WTC11 (cell line): Measurements from ENCODE around the gene KDF1. TPM values are rescaled to one million over a fixed set of nuclear protein-coding genes. Genes with fewer than 3 reads are reported as not detected.

Experiments
- ATAC-seq: fragments of 200-7000 bp; cut with Tn5 transposase; 2 replicates; pipeline ENCODE4 v1.10.0; 2021; ENCODE audit warnings: mild to moderate bottlenecking, moderate library complexity
- CTCF ChIA-PET: fragments of 300-600 bp; sonication (Branson Sonifier 250); formaldehyde crosslinking; loops from one replicate; lab custom pipeline; 2021; ENCODE audit warnings: antibody characterized with exemption; lab: Charles Lee
- POLR2A ChIA-PET: fragments of 350-600 bp; sonication (Branson Sonifier 250); formaldehyde crosslinking; loops from one replicate; lab custom pipeline; 2021; ENCODE audit warnings: antibody characterized with exemption; lab: Charles Lee
- DNase-seq: peaks from one replicate; pipeline ENCODE4 v3.0.0; 2021; ENCODE audit warnings: low spot score
- H3K27ac Mint-ChIP-seq: 2 replicates; pipeline ENCODE4 v1.8.0; 2021; ENCODE audit warnings: mixed read lengths
- H3K27me3 Mint-ChIP-seq: 2 replicates; pipeline ENCODE4 v1.8.0; 2021; ENCODE audit warnings: low read depth, mild to moderate bottlenecking, moderate library complexity, mixed read lengths
- H3K36me3 Mint-ChIP-seq: 2 replicates; pipeline ENCODE4 v1.8.0; 2021; ENCODE audit warnings: mixed read lengths
- H3K4me1 Mint-ChIP-seq: 2 replicates; pipeline ENCODE4 v1.8.0; 2022; ENCODE audit warnings: mixed read lengths
- H3K4me3 Mint-ChIP-seq: 2 replicates; pipeline ENCODE4 v1.8.0; 2021; ENCODE audit warnings: mild to moderate bottlenecking, moderate library complexity, mixed read lengths
- H3K9me3 Mint-ChIP-seq: 2 replicates; pipeline ENCODE4 v1.8.0; 2021; ENCODE audit warnings: mixed read lengths
- ARID4B ChIP-seq: sonication (generic); formaldehyde crosslinking; IDR thresholded peaks from 2 replicates; pipeline ENCODE4 v1.8.0; 2023; ENCODE audit warnings: missing genetic modification reagents, mild to moderate bottlenecking, borderline replicate concordance
- CBFB ChIP-seq: sonication (generic); formaldehyde crosslinking; IDR thresholded peaks from 2 replicates; pipeline ENCODE4 v1.8.1; 2022; ENCODE audit warnings: mild to moderate bottlenecking, low read depth, missing genetic modification reagents
- CTCF ChIP-seq: fragments of 200-600 bp; IDR thresholded peaks from 2 replicates; pipeline ENCODE4 v1.8.0; 2022; ENCODE audit warnings: antibody characterized with exemption
- FOXK1 ChIP-seq: sonication (generic); formaldehyde crosslinking; IDR thresholded peaks from 2 replicates; pipeline ENCODE4 v1.8.0; 2022; ENCODE audit warnings: mild to moderate bottlenecking, moderate library complexity, missing genetic modification reagents
- GABPB1 ChIP-seq: sonication (generic); formaldehyde crosslinking; IDR thresholded peaks from 2 replicates; pipeline ENCODE4 v1.8.1; 2023; ENCODE audit warnings: mild to moderate bottlenecking, missing genetic modification reagents
- GRHL2 ChIP-seq: fragments of 250-450 bp; sonication (Bioruptor Pico); IDR thresholded peaks from 2 replicates; pipeline ENCODE4 v1.8.0; 2022; ENCODE audit warnings: mild to moderate bottlenecking, moderate library complexity; ENCODE audit not compliant: insufficient replicate concordance, severe bottlenecking
- GTF2I ChIP-seq: fragments of 250-450 bp; sonication (Bioruptor Pico); conservative IDR thresholded peaks from 2 replicates; pipeline ENCODE4 v1.4.0; 2021; ENCODE audit warnings: mild to moderate bottlenecking
- IRF2 ChIP-seq: sonication (generic); formaldehyde crosslinking; IDR thresholded peaks from 2 replicates; pipeline ENCODE4 v1.8.0; 2022; ENCODE audit warnings: low read depth, missing genetic modification reagents, borderline replicate concordance
- MLX ChIP-seq: sonication (generic); formaldehyde crosslinking; IDR thresholded peaks from 2 replicates; pipeline ENCODE4 v1.8.1; 2023; ENCODE audit warnings: mild to moderate bottlenecking, missing genetic modification reagents, moderate library complexity
- MXD4 ChIP-seq: fragments of 250-450 bp; sonication (Bioruptor Pico); IDR thresholded peaks from 2 replicates; pipeline ENCODE4 v1.8.0; 2021; ENCODE audit warnings: mild to moderate bottlenecking, moderate library complexity, borderline replicate concordance
- OVOL2 ChIP-seq: fragments of 250-450 bp; sonication (Bioruptor Pico); IDR thresholded peaks from 2 replicates; pipeline ENCODE4 v1.9.0; 2021; ENCODE audit warnings: mild to moderate bottlenecking, borderline replicate concordance
- TEAD1 ChIP-seq: sonication (generic); formaldehyde crosslinking; IDR thresholded peaks from 2 replicates; pipeline ENCODE4 v1.8.0; 2022; ENCODE audit warnings: mild to moderate bottlenecking, missing genetic modification reagents
- TP53 ChIP-seq: sonication (generic); formaldehyde crosslinking; IDR thresholded peaks from 2 replicates; pipeline ENCODE4 v1.8.1; 2023; ENCODE audit warnings: mild to moderate bottlenecking, missing genetic modification reagents
- ZNF219 ChIP-seq: sonication (generic); formaldehyde crosslinking; IDR thresholded peaks from 2 replicates; pipeline ENCODE4 v1.8.0; 2023; ENCODE audit warnings: missing genetic modification reagents, mild to moderate bottlenecking, borderline replicate concordance
- ZNF281 ChIP-seq: sonication (generic); formaldehyde crosslinking; IDR thresholded peaks from 2 replicates; pipeline ENCODE4 v1.8.0; 2023; ENCODE audit warnings: mild to moderate bottlenecking, missing genetic modification reagents
- total RNA-seq: library from RNA; stranded (reverse); gene quantifications from 3 replicates; pipeline ENCODE4 v1.2.3, GENCODE V29; 2021
- TF ChIP-seq, protein P1 (sequence below): fragments of 250-450 bp; sonication (Bioruptor Pico); conservative IDR thresholded peaks from 2 replicates; pipeline ENCODE4 v1.9.0; 2021; ENCODE audit warnings: mild to moderate bottlenecking

Gene KDF1
- total RNA-seq, 1 experiment from 2014 or later = 19.0 TPM

- ChIA-PET POLR2A (no interaction called here), CTCF (no interaction called here)
- TF ChIP-seq FOXK1 = no peak
- no peak for TF ChIP-seq MLX (CRISPR knock-in tag)
- no peak for TF ChIP-seq ARID4B (CRISPR knock-in tag)
- no peak for TF ChIP-seq MXD4 (CRISPR knock-in tag)
- TF ChIP-seq CTCF = no peak
- TF ChIP-seq GTF2I (CRISPR knock-in tag) = no peak
- TF ChIP-seq, protein P1, sequence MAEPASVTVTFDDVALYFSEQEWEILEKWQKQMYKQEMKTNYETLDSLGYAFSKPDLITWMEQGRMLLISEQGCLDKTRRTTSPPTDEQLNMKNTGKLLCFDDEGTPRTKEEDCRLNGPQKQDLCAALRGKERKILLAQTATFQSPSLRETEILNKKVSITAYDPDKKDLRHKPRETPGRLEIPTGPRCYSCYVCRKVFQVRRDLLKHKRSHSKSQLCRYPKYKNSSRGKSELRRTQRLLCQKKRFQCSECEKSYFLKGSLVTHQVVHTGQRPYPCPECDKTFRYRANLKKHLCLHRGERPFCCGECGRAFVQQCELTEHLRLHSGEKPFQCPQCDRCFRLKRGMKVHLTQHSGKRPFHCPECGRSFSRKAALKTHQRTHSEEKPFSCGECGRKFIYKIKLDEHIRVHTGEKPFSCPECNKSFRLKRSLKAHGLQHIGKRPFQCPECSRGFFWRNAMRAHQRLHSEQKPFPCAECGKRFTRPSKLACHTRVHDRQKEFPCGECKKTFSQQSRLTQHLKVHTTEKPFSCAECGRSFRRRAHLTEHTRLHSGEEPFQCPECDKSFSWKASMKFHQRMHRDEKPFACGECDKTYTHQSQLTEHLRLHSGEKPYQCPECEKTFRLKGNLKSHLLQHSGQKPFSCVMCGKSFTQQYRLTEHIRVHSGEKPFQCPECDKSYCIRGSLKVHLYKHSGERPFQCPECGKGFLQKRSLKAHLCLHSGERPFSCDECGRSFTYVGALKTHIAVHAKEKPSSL = no peak
- no peak for TF ChIP-seq ZNF219 (CRISPR knock-in tag)
- no peak for TF ChIP-seq TP53 (CRISPR knock-in tag)
- no peak for TF ChIP-seq IRF2 (CRISPR knock-in tag)
- TF ChIP-seq GABPB1 = no peak
- TF ChIP-seq TEAD1 (CRISPR knock-in tag) = no peak
- no peak for TF ChIP-seq ZNF281 (CRISPR knock-in tag)
- TF ChIP-seq OVOL2 (CRISPR knock-in tag) = no peak
- TF ChIP-seq CBFB (CRISPR knock-in tag) = no peak
- TF ChIP-seq GRHL2 (CRISPR knock-in tag) = no peak
- DNase-seq (no peak), ATAC-seq (no peak)
- no peak overlapping the region for H3K27ac Mint-ChIP-seq
- no peaks in the 10 kb centered on the region for H3K36me3 Mint-ChIP-seq
- H3K27me3 Mint-ChIP-seq = peaks cover 12% of the 10 kb centered on the region
- no peaks in the 10 kb centered on the region for H3K4me1 Mint-ChIP-seq
- H3K9me3 Mint-ChIP-seq = no peaks in the 10 kb centered on the region
- no peak overlapping the region for H3K4me3 Mint-ChIP-seq
Measured at GRCh38 chr1:26912147-26912490, 48.1 kb downstream of the KDF1 start.
